Fibroblast of skin of abdomen (primary cell): ENCODE results near the gene DMC1. TPM values are rescaled to one million over a fixed set of nuclear protein-coding genes. Genes with fewer than 3 reads are reported as not detected.
"Not testable (repeated sequence)": the region's sequence is repeated elsewhere in the genome, so short reads cannot be mapped to it uniquely, and the experiment has no call there.

ENCODE experiments used
- DNase-seq: peaks from one replicate; pipeline ENCODE4 v3.0.0-alpha.2; 2013
- polyA plus RNA-seq, 2 experiments: library from polyadenylated mRNA; unstranded; fragments of 120-200 nt; gene quantifications; one replicate each; pipeline ENCODE4 v1.2.1, GENCODE V29; 2013; ENCODE audit not compliant: insufficient read length in 2 of 2

DMC1 gene, protein sequence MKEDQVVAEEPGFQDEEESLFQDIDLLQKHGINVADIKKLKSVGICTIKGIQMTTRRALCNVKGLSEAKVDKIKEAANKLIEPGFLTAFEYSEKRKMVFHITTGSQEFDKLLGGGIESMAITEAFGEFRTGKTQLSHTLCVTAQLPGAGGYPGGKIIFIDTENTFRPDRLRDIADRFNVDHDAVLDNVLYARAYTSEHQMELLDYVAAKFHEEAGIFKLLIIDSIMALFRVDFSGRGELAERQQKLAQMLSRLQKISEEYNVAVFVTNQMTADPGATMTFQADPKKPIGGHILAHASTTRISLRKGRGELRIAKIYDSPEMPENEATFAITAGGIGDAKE
- polyA plus RNA-seq (2013, experiment 1 of 2; ENCODE audit: insufficient read length): 1.3 TPM
- polyA plus RNA-seq (2013, experiment 2 of 2; ENCODE audit: insufficient read length): 1.2 TPM

DNA sequence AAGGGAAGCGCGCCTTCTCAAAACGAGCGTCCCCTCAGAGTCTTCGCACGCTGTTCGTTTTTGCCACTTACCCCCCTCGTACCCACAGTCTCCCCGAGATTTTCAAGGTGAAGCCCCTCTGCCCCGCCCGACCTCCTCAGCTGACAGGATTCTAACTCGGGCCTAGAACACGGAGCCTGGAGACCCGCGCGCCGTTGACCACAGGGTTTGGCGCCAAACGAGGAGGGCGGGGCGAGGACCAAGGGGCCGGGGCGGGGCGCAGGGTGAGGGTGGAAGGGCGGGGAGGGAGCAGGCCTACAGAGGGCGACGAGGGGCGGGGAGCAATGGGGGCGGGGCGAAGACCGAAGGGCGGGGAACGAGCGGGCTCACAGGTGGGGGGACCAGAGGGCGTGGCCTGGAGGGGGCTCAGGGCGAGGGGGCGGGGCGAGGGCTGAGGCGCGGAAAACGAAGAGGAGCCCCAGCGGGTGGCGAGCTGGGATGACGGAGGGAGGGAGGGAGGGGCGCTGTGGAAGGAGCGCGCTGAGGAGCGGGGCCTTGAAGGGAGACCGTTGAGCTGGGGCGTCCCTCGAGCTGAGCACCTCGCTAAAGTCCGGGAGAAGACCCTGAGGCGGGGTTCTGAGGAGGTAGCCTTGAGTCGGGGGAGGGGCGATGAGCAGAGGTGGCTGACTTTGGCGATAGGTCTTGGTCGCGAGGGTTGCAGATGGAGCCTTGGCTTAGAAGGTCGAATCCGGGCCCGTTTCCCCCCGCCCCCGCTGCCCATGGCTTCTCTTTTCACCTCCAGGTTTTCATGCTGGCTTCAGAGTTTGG is at the start of gene DMC1:
Gene DMC1 (minus strand): TSS at position 212 of the 807 bp plus-strand sequence. CDS start 1,927 bp downstream, outside the sequence.
- peak; percentile 86 for DNase-seq

DNA sequence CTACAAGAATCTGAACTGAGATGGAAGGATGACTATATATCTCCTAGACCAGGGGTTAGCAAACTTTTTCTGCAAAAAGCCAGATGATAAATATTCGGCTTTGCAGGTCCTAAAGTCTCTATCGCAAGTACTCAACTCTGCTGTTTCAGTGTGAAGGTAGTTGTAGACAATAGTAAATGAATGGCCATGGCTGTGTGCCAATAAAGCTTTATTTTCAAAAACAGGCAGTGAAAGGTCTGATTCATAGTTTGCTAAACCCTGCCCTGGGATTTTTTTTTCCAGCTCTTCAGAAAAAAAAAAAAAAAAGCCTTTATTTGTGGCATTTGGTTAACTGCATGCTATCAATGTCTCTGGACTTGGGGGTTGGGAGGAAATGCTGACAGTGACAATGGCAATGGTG is 48.7 kb upstream of the DMC1 start:
- DNase-seq: no peak

DNA sequence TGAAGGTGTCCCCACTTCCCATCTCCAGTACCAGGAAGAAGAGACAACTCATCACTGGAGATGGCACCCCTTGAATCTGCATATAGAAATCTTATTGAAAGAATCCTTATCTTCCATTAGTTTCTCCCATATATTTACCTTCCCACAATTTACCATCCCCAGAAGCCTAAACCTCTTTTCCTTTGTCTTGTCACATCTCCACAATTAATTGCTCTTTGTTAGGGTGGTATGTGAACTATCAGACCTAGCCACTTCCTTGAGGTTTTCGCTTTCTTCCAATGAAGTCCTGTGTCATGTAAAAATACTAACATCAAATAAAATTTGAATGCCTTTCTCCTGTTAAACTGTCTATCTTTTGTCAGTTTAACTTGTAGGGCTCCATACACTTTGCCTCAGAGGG is 48.3 kb upstream of the DMC1 start:
- no peak for DNase-seq

- not testable (repeated sequence) for DNase-seq
Measured at GRCh38 chr22:38615064-38615405, 45.1 kb upstream of the DMC1 start.

GRCh38 chr22:38614332-38615063 is 44.5 kb upstream of the DMC1 start:
- DNase-seq: no peak

DNA sequence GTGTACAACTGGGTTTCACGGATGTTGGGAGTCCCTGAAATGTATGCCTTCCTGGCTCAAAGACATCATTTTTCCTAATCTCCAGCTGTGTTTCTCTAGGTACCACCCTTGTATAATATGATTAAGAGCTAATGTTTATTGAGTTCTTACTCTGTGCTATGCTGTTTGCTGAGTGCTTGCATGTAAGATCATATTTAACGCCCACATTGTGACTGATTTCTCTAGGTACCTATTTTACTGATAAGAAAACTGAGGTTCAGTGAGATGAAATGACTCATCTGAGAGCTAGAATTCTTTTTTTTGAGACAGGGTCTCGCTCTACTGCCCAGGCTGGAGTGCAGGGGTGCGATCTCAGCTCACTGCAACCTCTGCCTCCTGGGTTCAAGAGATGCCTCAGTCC is 43.6 kb upstream of the DMC1 start:
- DNase-seq: no peak

GRCh38 chr22:38612217-38613006 is 42.4 kb upstream of the DMC1 start:
- DNase-seq: no peak

- no peak for DNase-seq
Measured at GRCh38 chr22:38611559-38611958, 41.6 kb upstream of the DMC1 start.

DNA sequence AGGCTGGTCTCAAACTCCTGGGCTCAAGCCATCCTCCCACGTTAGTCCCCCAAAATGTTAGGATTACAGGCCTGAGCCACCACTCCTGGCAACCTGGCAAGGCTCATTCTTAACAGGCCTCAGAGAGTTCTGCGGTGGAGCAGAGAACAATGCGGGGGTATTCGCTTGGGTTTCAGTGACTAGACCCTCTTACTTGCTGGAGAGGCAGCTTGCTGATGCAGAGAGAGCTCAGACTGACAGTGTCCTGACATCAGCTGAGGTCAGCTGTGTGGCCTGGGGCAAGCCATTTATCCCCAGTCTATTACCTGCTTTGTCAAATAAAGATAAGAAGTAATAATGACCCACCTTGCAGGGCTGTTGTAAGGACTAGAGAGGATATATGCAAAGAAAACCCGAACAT is 40.3 kb upstream of the DMC1 start:
- no peak for DNase-seq

GRCh38 chr22:38608992-38609750 is 39.2 kb upstream of the DMC1 start:
- DNase-seq: no peak

- DNase-seq: no peak
Measured at GRCh38 chr22:38607680-38608079, 37.7 kb upstream of the DMC1 start.

DNA sequence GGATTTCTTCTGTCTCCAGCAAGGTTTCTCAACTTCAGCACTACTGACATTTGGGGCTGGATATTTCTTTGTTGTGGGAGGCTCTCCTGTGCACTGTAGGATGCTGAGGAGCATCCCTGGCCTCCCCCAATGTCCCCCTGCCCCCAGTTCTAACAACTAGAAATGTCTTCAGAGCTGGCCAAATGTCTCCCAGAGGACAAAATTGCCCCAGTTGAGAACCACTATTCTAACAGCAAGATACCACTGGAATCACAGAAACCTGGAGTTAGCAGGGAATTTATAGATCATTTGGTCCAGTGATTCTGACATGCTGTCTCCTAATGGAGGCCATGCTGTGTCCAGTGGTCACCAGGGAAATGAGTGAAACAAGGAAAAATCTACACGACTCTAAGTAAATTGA is 32.2 kb upstream of the DMC1 start:
- no peak for DNase-seq

GRCh38 chr22:38601221-38601764 is 31.3 kb upstream of the DMC1 start:
- DNase-seq: no peak

DNA sequence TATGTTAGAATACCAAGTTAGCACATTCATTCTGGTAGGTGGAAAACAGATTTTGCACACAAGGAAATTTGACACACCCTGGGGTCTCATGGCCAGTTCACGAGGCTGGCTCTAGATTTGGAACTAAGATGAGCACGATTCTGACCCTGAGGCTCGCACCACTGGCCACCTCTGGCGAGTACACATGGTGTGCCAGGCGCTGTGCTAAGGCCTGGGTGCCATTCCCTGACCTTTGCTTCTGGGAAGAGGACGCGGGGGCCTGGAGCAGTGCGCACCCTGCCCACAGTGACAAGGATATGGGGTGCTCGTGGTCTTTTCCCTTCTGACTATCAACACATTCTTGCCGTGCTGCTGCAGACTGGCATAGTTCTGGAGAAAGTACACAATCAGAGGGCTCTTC is 29.5 kb upstream of the DMC1 start:
- DNase-seq: no peak

GRCh38 chr22:38582923-38583322 is 12.9 kb upstream of the DMC1 start:
- not testable (repeated sequence) for DNase-seq

DNA sequence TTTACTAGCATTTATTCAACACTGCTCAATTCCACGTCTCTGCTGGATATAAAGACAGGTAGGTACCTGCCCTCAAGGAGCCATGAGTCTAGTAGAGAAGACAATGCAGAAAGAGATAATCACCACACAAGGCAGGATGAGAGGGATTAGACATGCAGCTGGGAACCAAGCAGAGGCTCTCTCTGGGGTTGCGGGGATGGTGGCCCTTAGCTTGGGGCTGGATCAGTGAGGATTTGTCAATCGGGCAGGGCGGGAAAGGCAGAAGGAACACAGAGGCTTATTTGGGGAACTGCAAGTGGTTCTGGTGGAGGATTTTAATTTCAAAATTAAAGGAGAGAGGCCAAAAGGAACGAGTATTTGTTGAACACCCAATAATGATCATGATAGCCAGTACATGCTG is 8.5 kb upstream of the DMC1 start:
- no peak for DNase-seq

DNA sequence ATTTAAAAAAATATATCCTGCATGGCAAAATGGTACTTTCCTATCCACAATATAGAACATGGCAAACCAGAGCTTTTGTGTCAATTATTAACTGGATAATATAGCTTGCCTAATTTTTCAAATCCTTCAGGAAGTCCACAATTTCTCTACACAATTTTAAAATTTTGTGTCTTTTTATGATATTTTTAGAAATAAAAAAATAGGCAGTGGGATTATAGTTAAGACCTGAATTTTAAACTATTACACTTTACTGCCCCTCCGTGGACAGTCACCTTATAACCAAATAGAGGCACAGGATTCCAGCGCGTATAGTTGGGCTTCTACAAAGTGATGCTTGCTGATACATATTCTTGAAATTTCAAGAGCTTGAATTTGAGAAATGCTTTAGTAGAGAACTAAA is 2.1 kb upstream of the DMC1 start:
- DNase-seq: peak; percentile 47

GRCh38 chr22:38570779-38571364 is 889 bp upstream of the DMC1 start:
- DNase-seq: peak; percentile 16

- DNase-seq: no peak
Measured at GRCh38 chr22:38569181-38569971, 607 bp downstream of the DMC1 start.
